ENCODE data around the gene PCDH11X. TPM values are rescaled to one million over a fixed set of nuclear protein-coding genes. Genes with fewer than 3 reads are reported as not detected.
A peak's percentile ranks its signal among the peaks of the same experiment; 100 is the strongest.
"Not testable (repeated sequence)": the region's sequence is repeated elsewhere in the genome, so short reads cannot be mapped to it uniquely, and the experiment has no call there.

PCDH11X gene
- total RNA-seq (2021) (not detected in 2 replicates), Bru-seq, nascent RNA (percentile 0 among the genes with signal in this experiment), BruChase-seq, experiment 1, labeled RNA remaining after a 2-hour chase (percentile 0 among the genes with signal in this experiment), BruChase-seq, experiment 2, labeled RNA remaining after a 6-hour chase (percentile 0 among the genes with signal in this experiment)
- long read RNA-seq: 0 reads

DNA sequence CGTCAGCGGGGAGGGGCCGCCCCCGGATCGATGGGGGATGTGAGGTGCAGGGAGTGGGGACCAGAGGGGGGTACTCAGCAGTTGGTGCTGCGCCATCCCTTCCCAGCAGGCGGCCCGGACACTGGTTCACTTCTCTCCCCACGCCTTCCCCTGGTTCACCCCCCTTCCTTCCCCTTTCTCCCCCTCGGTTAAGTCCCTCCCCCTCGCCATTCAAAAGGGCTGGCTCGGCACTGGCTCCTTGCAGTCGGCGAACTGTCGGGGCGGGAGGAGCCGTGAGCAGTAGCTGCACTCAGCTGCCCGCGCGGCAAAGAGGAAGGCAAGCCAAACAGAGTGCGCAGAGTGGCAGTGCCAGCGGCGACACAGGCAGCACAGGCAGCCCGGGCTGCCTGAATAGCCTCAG lies at the start of gene PCDH11X:
TSS of gene PCDH11X (plus strand) at position 241 of the 400 bp plus-strand sequence. CDS start 56,130 bp downstream, outside the sequence.
- DNase-seq; H3K4me2 ChIP-seq; POLR2A ChIA-PET (ENCODE audit: unreplicated experiment); H3K4me1 ChIP-seq (replicated peaks; ENCODE audit: insufficient read depth); H2AFZ ChIP-seq; H3K79me2 ChIP-seq (ENCODE audit: low read depth); H3K4me3 ChIP-seq; H3K36me3 ChIP-seq (ENCODE audit: low read depth); H3K27ac ChIP-seq; H3K9me2 ChIP-seq (ENCODE audit: insufficient read depth); H4K20me1 ChIP-seq (ENCODE audit: insufficient read depth); H3F3A ChIP-seq (ENCODE audit: insufficient read depth, low read depth); H3K27me3 ChIP-seq (ENCODE audit: insufficient read depth, low read depth); BruUV-seq (replicated peaks); CTCF ChIA-PET; H3K9me3 ChIP-seq (ENCODE audit: insufficient read depth, low read depth); intact Hi-C loops (cut with micrococcal nuclease; ENCODE audit: unreplicated experiment): not testable (repeated sequence)

GRCh38 chrX:91747446-91747845 lies 31.7 kb upstream of the PCDH11X start:
- H3K79me2 ChIP-seq (ENCODE audit: low read depth); intact Hi-C loops (cut with micrococcal nuclease; ENCODE audit: unreplicated experiment); H3K4me1 ChIP-seq (replicated peaks; ENCODE audit: insufficient read depth); CTCF ChIA-PET; DNase-seq; H3K9me3 ChIP-seq (ENCODE audit: insufficient read depth, low read depth); BruUV-seq (replicated peaks); H3K9me2 ChIP-seq (ENCODE audit: insufficient read depth); H3K36me3 ChIP-seq (ENCODE audit: low read depth); H3K4me2 ChIP-seq; H3K4me3 ChIP-seq; POLR2A ChIA-PET (ENCODE audit: unreplicated experiment); H3K27me3 ChIP-seq (ENCODE audit: insufficient read depth, low read depth); H4K20me1 ChIP-seq (ENCODE audit: insufficient read depth); H3F3A ChIP-seq (ENCODE audit: insufficient read depth, low read depth); H3K27ac ChIP-seq; H2AFZ ChIP-seq: not testable (repeated sequence)

GRCh38 chrX:91753022-91753421 lies 26.2 kb upstream of the PCDH11X start:
- H3K9me2 ChIP-seq (ENCODE audit: insufficient read depth); H4K20me1 ChIP-seq (ENCODE audit: insufficient read depth); POLR2A ChIA-PET (ENCODE audit: unreplicated experiment); BruUV-seq (replicated peaks); H3K27me3 ChIP-seq (ENCODE audit: insufficient read depth, low read depth); DNase-seq; H3K27ac ChIP-seq; H3K4me3 ChIP-seq; H3F3A ChIP-seq (ENCODE audit: insufficient read depth, low read depth); H3K36me3 ChIP-seq (ENCODE audit: low read depth); H2AFZ ChIP-seq; H3K9me3 ChIP-seq (ENCODE audit: insufficient read depth, low read depth); H3K79me2 ChIP-seq (ENCODE audit: low read depth); H3K4me1 ChIP-seq (replicated peaks; ENCODE audit: insufficient read depth); CTCF ChIA-PET; intact Hi-C loops (cut with micrococcal nuclease; ENCODE audit: unreplicated experiment): not testable (repeated sequence)
- peak overlapping the region; percentile 54; the same call in 1 of the 2 replicates for H3K4me2 ChIP-seq

DNA sequence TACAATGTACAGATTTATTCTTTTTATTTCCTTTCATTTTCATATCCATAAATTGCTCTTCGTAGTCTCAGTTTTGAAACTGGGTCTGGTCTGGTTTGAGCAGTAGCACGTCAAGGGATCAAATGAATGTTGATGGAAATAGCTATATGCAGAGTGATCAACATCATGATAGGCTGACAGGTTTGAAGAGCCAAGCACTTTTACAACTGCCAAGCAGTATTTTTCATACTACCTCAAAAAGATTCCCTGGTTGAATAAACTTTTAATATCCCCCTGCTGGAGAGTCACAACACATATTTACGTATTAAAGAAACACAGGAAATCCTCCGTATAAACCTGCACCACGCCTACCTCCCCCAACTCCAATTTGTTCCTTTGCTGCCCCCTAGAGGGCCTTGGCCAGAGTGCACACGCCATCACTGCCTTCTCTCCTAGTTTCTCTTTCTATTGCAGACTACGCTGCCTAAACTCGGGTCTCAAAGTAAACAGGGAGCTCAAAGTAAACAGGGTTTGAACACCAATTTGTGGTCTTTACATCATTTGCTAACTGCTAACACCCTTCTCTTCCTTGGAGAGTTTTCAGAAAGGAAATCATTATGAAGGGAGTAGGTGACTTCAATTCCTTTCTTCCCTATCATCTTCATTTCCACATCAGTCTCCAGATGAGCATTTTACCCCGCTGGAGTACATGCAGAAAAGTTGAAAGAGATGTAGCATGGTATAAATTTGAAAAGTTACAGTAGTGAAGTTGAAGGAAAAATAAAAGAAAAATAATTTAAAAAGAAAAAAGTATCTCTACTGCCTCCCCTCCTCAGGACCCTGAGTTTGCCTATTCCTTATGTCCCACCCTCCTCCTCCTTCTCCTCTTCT lies 8.3 kb upstream of the PCDH11X start:
- H3K9me3 ChIP-seq (ENCODE audit: insufficient read depth, low read depth); H4K20me1 ChIP-seq (ENCODE audit: insufficient read depth); H2AFZ ChIP-seq; intact Hi-C loops (cut with micrococcal nuclease; ENCODE audit: unreplicated experiment); BruUV-seq (replicated peaks); DNase-seq; H3K79me2 ChIP-seq (ENCODE audit: low read depth); H3K27me3 ChIP-seq (ENCODE audit: insufficient read depth, low read depth); H3F3A ChIP-seq (ENCODE audit: insufficient read depth, low read depth); POLR2A ChIA-PET (ENCODE audit: unreplicated experiment); H3K4me3 ChIP-seq; H3K4me1 ChIP-seq (replicated peaks; ENCODE audit: insufficient read depth); H3K36me3 ChIP-seq (ENCODE audit: low read depth); CTCF ChIA-PET; H3K9me2 ChIP-seq (ENCODE audit: insufficient read depth); H3K27ac ChIP-seq: not testable (repeated sequence)
- TF ChIP-seq, protein P1, sequence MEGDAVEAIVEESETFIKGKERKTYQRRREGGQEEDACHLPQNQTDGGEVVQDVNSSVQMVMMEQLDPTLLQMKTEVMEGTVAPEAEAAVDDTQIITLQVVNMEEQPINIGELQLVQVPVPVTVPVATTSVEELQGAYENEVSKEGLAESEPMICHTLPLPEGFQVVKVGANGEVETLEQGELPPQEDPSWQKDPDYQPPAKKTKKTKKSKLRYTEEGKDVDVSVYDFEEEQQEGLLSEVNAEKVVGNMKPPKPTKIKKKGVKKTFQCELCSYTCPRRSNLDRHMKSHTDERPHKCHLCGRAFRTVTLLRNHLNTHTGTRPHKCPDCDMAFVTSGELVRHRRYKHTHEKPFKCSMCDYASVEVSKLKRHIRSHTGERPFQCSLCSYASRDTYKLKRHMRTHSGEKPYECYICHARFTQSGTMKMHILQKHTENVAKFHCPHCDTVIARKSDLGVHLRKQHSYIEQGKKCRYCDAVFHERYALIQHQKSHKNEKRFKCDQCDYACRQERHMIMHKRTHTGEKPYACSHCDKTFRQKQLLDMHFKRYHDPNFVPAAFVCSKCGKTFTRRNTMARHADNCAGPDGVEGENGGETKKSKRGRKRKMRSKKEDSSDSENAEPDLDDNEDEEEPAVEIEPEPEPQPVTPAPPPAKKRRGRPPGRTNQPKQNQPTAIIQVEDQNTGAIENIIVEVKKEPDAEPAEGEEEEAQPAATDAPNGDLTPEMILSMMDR (conservative IDR thresholded peaks at IDR 0.05): peak; percentile 38; the same call in 1 of the 2 replicates
- 0 out of 2 replicates have a peak overlapping the region, but pooled peaks have one; percentile 28 for H3K4me2 ChIP-seq

GRCh38 chrX:91773943-91774342 lies 5.2 kb upstream of the PCDH11X start:
- H3K36me3 ChIP-seq (ENCODE audit: low read depth); POLR2A ChIA-PET (ENCODE audit: unreplicated experiment); H3F3A ChIP-seq (ENCODE audit: insufficient read depth, low read depth); H3K9me2 ChIP-seq (ENCODE audit: insufficient read depth); intact Hi-C loops (cut with micrococcal nuclease; ENCODE audit: unreplicated experiment); H3K27ac ChIP-seq; H3K27me3 ChIP-seq (ENCODE audit: insufficient read depth, low read depth); H3K79me2 ChIP-seq (ENCODE audit: low read depth); H3K4me1 ChIP-seq (replicated peaks; ENCODE audit: insufficient read depth); H2AFZ ChIP-seq; H3K9me3 ChIP-seq (ENCODE audit: insufficient read depth, low read depth); CTCF ChIA-PET; H4K20me1 ChIP-seq (ENCODE audit: insufficient read depth); BruUV-seq (replicated peaks); DNase-seq; H3K4me3 ChIP-seq; H3K4me2 ChIP-seq: not testable (repeated sequence)

DNA sequence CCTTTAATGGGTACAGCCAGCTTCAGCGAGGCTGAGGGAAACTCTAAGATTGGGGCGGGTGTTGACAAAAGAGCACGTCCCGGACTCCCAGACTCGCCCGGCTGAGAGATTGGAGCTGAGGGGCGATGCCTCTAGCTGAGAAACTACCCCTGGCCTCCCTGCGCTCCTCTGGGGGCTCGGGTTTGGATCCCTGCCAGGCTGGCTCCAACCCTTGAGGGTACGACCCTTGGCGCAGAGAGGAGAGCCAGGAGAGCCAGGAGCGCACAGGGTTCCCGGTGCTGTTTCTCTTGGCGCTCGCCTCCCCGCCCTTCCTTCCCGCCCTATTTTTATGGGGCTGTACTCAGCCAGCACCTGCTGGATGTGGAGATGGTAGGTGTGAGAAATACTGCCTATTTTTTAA lies 833 bp downstream of the PCDH11X start:
- H3K4me3 ChIP-seq; POLR2A ChIA-PET (ENCODE audit: unreplicated experiment); H3K9me2 ChIP-seq (ENCODE audit: insufficient read depth); H3K9me3 ChIP-seq (ENCODE audit: insufficient read depth, low read depth); H4K20me1 ChIP-seq (ENCODE audit: insufficient read depth); H3K4me2 ChIP-seq; intact Hi-C loops (cut with micrococcal nuclease; ENCODE audit: unreplicated experiment); H3F3A ChIP-seq (ENCODE audit: insufficient read depth, low read depth); DNase-seq; BruUV-seq (replicated peaks); H3K36me3 ChIP-seq (ENCODE audit: low read depth); H3K27me3 ChIP-seq (ENCODE audit: insufficient read depth, low read depth); H3K79me2 ChIP-seq (ENCODE audit: low read depth); CTCF ChIA-PET; H3K4me1 ChIP-seq (replicated peaks; ENCODE audit: insufficient read depth); H2AFZ ChIP-seq; H3K27ac ChIP-seq: not testable (repeated sequence)
